Breast epithelium (tissue), 4 donors: ENCODE measurements around the gene SLC12A7. TPM values are rescaled to one million over a fixed set of nuclear protein-coding genes. Genes with fewer than 3 reads are reported as not detected.

Source experiments
- DNase-seq, 2 donors: peaks; one replicate each; pipeline ENCODE4 v3.0.0-alpha.2; 2019; ENCODE audit warnings: low spot score in 2 of 2
- H3K27ac ChIP-seq, 2 donors: fragments of 200-600 bp; sonication (generic) in 1 of 2; one replicate each; pipeline ENCODE4 v1.5.1; 2016 to 2019; ENCODE audit warnings: mild to moderate bottlenecking in 1 of 2
- H3K27me3 ChIP-seq, 2 donors: fragments of 200-600 bp; sonication (generic) in 1 of 2; one replicate each; pipeline versions ENCODE4 v1.5.1 to v1.6.0; 2017 to 2019; ENCODE audit warnings: control low read depth in 1 of 2, mild to moderate bottlenecking in 1 of 2
- H3K36me3 ChIP-seq: fragments of 200-600 bp; one replicate; pipeline ENCODE4 v1.5.1; 2019
- H3K4me1 ChIP-seq, 2 donors: fragments of 200-600 bp; sonication (generic); one replicate each; pipeline ENCODE4 v1.5.1; 2016 to 2019; ENCODE audit warnings: control low read depth in 1 of 2
- H3K4me3 ChIP-seq, 3 donors: fragments of 200-600 bp; sonication (generic); 1 replicate in 2 of 3; 2 replicates in 1 of 3; pipeline ENCODE4 v1.5.1; 2016 to 2019; ENCODE audit warnings: mild to moderate bottlenecking in 3 of 3, moderate library complexity in 2 of 3
- H3K9me3 ChIP-seq, 2 donors: fragments of 200-600 bp; sonication (generic) in 1 of 2; one replicate each; pipeline ENCODE4 v1.5.1; 2016 to 2019; ENCODE audit warnings: control low read depth in 1 of 2
- CTCF ChIP-seq, 3 donors: fragments of 450-650 bp; IDR thresholded peaks; one replicate each; pipeline ENCODE4 v1.5.1; 2016 to 2017; ENCODE audit warnings: antibody characterized with exemption in 3 of 3, mild to moderate bottlenecking in 3 of 3, moderate library complexity in 3 of 3
- POLR2A ChIP-seq: fragments of 450-650 bp; IDR thresholded peaks from one replicate; pipeline ENCODE4 v1.6.1; 2016; ENCODE audit warnings: antibody characterized with exemption, mild to moderate bottlenecking, moderate library complexity
- POLR2AphosphoS5 ChIP-seq, 3 donors: sonication (generic); formaldehyde crosslinking; IDR thresholded peaks; one replicate each; pipeline ENCODE4 v1.6.1; 2017; ENCODE audit warnings: antibody characterized with exemption in 3 of 3
- intact Hi-C: fragments of 100-400 bp; cut with DNase I; formaldehyde crosslinking; loops from one replicate; pipeline ENCODE4 v1.15.1; 2023; ENCODE audit warnings: low total_unique reads
- total RNA-seq, 3 donors: library from RNA; depleted of rRNA; stranded (reverse); fragments of >200 nt; gene quantifications; one replicate each; pipeline ENCODE4 v1.1.0, GENCODE V29; 2016

SLC12A7 gene
- total RNA-seq, 3 donors from 2014 or later, result 21.4 to 31.5 (median 25.0) TPM

GRCh38 chr5:1016036-1016435 is 95.8 kb downstream of the SLC12A7 start:
- TF ChIP-seq POLR2A (no peak), POLR2AphosphoS5 (IDR thresholded peaks at IDR 0.05) (no peak), CTCF (IDR thresholded peaks at IDR 0.05) (no peak)
- Histone ChIP-seq H3K4me1 (no peaks in the 10 kb centered on the region), H3K27me3 (no peaks in the 10 kb centered on the region), H3K9me3 (no peaks in the 10 kb centered on the region), H3K27ac (no peak overlapping the region), H3K4me3 (peak overlapping the region in 2 of 3 donors; percentile 13 to 44), H3K36me3 (no peaks in the 10 kb centered on the region)
- intact Hi-C loops, result no loop called here
- peak in 1 of 2 donors; percentile 65 for DNase-seq

GRCh38 chr5:1015507-1015906 is 96.4 kb downstream of the SLC12A7 start:
- no peak for DNase-seq
- Histone ChIP-seq H3K4me1 (no peaks in the 10 kb centered on the region), H3K36me3 (no peaks in the 10 kb centered on the region), H3K9me3 (no peaks in the 10 kb centered on the region), H3K27ac (no peak overlapping the region), H3K4me3 (peak overlapping the region in 1 of 3 donors; percentile 13), H3K27me3 (no peaks in the 10 kb centered on the region)
- intact Hi-C loops, result no loop called here
- no peak for TF ChIP-seq CTCF (IDR thresholded peaks at IDR 0.05)

GRCh38 chr5:1014781-1015221 is 97.1 kb downstream of the SLC12A7 start:
- no peak overlapping the region for H3K27ac ChIP-seq

GRCh38 chr5:1014346-1014745 is 97.5 kb downstream of the SLC12A7 start:
- DNase-seq, result no peak
- TF ChIP-seq CTCF (IDR thresholded peaks at IDR 0.05), result no peak
- TF ChIP-seq POLR2AphosphoS5 (IDR thresholded peaks at IDR 0.05), result no peak
- no peak for TF ChIP-seq POLR2A
- no peaks in the 10 kb centered on the region for H3K36me3 ChIP-seq
- intact Hi-C loops, result no loop called here
- peaks cover 0 to 7% of the 10 kb centered on the region in 2 donors for H3K4me1 ChIP-seq
- H3K9me3 ChIP-seq, result no peaks in the 10 kb centered on the region
- no peak overlapping the region for H3K4me3 ChIP-seq
- H3K27ac ChIP-seq, result no peak overlapping the region
- H3K27me3 ChIP-seq, result peaks cover 0 to 8% of the 10 kb centered on the region in 2 donors

More at GRCh38 chr5:1014781-1015221, 97.1 kb downstream of the SLC12A7 start:
- H3K9me3 ChIP-seq, result no peaks in the 10 kb centered on the region
- no peak overlapping the region for H3K4me3 ChIP-seq
- no peak for TF ChIP-seq CTCF (IDR thresholded peaks at IDR 0.05)
- no peak for TF ChIP-seq POLR2A
- TF ChIP-seq POLR2AphosphoS5 (IDR thresholded peaks at IDR 0.05), result no peak
- peaks cover 0 to 4% of the 10 kb centered on the region in 2 donors for H3K27me3 ChIP-seq
- no peaks in the 10 kb centered on the region for H3K36me3 ChIP-seq
- no peak for DNase-seq
- intact Hi-C loops, result no loop called here
- peaks cover 0 to 2% of the 10 kb centered on the region in 2 donors for H3K4me1 ChIP-seq

GRCh38 chr5:1013948-1014301 is 97.9 kb downstream of the SLC12A7 start:
- Histone ChIP-seq H3K4me1 (peaks cover 0 to 11% of the 10 kb centered on the region in 2 donors), H3K27ac (no peak overlapping the region), H3K4me3 (no peak overlapping the region), H3K27me3 (peaks cover 0 to 13% of the 10 kb centered on the region in 2 donors), H3K36me3 (no peaks in the 10 kb centered on the region), H3K9me3 (no peaks in the 10 kb centered on the region)
- no peak for DNase-seq
- TF ChIP-seq CTCF (IDR thresholded peaks at IDR 0.05) (no peak), POLR2A (no peak), POLR2AphosphoS5 (IDR thresholded peaks at IDR 0.05) (no peak)
- intact Hi-C loops, result no loop called here
